GM23338 (cell line): ENCODE measurements around the gene ITGA1. TPM values are rescaled to one million over a fixed set of nuclear protein-coding genes. Genes with fewer than 3 reads are reported as not detected.

Experiments used
- ATAC-seq: fragments of 200-7000 bp; cut with Tn5 transposase; 3 replicates; pipeline ENCODE4 v1.9.1; 2020
- DNase-seq: peaks from one replicate; pipeline ENCODE4 v3.0.0-alpha.2; 2015; ENCODE audit warnings: low spot score
- H2AFZ ChIP-seq: fragments of 200-600 bp; sonication (generic); 2 replicates; pipeline ENCODE4 v1.8.0; 2016; ENCODE audit warnings: antibody characterized with exemption, mild to moderate bottlenecking, moderate library complexity
- H3F3A ChIP-seq: fragments of 200-600 bp; sonication (generic); replicated peaks from 2 replicates; pipeline ENCODE4 v1.8.0; 2017; ENCODE audit warnings: antibody characterized with exemption, mixed run types, low read depth
- H3K27ac ChIP-seq: fragments of 200-600 bp; sonication (generic); 2 replicates; pipeline ENCODE4 v1.6.1; 2016; ENCODE audit warnings: low read depth
- H3K27me3 ChIP-seq: fragments of 200-600 bp; sonication (generic); 2 replicates; pipeline ENCODE4 v1.8.0; 2016; ENCODE audit warnings: mild to moderate bottlenecking, mixed run types, moderate library complexity; ENCODE audit not compliant: insufficient read depth
- H3K36me3 ChIP-seq: fragments of 200-600 bp; sonication (generic); 2 replicates; pipeline ENCODE4 v1.8.0; 2016; ENCODE audit warnings: mild to moderate bottlenecking; ENCODE audit not compliant: insufficient read depth
- H3K4me1 ChIP-seq: fragments of 200-600 bp; sonication (generic); 2 replicates; pipeline ENCODE4 v1.8.0; 2016; ENCODE audit warnings: mild to moderate bottlenecking, moderate library complexity; ENCODE audit not compliant: insufficient read depth
- H3K4me2 ChIP-seq: fragments of 200-600 bp; sonication (generic); 2 replicates; pipeline ENCODE4 v1.7.1; 2017; ENCODE audit warnings: mixed run types
- H3K4me3 ChIP-seq: fragments of 200-600 bp; sonication (generic); 2 replicates; pipeline ENCODE4 v1.6.1; 2016; ENCODE audit warnings: mixed run types
- H3K79me2 ChIP-seq: fragments of 200-600 bp; sonication (generic); replicated peaks from 2 replicates; pipeline ENCODE4 v1.8.0; 2017; ENCODE audit warnings: mild to moderate bottlenecking; ENCODE audit not compliant: insufficient read depth
- H3K9me2 ChIP-seq: fragments of 200-600 bp; sonication (generic); 2 replicates; pipeline ENCODE4 v1.8.0; 2017; ENCODE audit not compliant: insufficient read depth
- H4K20me1 ChIP-seq: fragments of 200-600 bp; sonication (generic); replicated peaks from 2 replicates; pipeline ENCODE4 v1.8.0; 2017; ENCODE audit warnings: mild to moderate bottlenecking; ENCODE audit not compliant: insufficient read depth
- H3K27ac Mint-ChIP-seq: 2 replicates; pipeline ENCODE4 v1.8.0; 2020; ENCODE audit warnings: inconsistent platforms, mild to moderate bottlenecking, moderate library complexity, mixed read lengths
- H3K27me3 Mint-ChIP-seq: 3 replicates; pipeline ENCODE4 v1.8.0; 2022; ENCODE audit warnings: low read depth, mild to moderate bottlenecking, moderate library complexity, mixed read lengths, inconsistent platforms; ENCODE audit not compliant: insufficient read depth, poor library complexity
- H3K36me3 Mint-ChIP-seq: 3 replicates; pipeline ENCODE4 v1.8.0; 2021; ENCODE audit warnings: low read depth, mild to moderate bottlenecking, inconsistent platforms, moderate library complexity, mixed read lengths
- H3K4me1 Mint-ChIP-seq: 3 replicates; pipeline ENCODE4 v1.8.0; 2020; ENCODE audit warnings: mild to moderate bottlenecking, inconsistent platforms, mixed read lengths
- H3K4me3 Mint-ChIP-seq: 3 replicates; pipeline ENCODE4 v1.8.0; 2021; ENCODE audit warnings: moderate library complexity, mild to moderate bottlenecking, inconsistent platforms, mixed read lengths
- H3K9me3 Mint-ChIP-seq: 3 replicates; pipeline ENCODE4 v1.8.0; 2020; ENCODE audit warnings: moderate library complexity, mild to moderate bottlenecking, inconsistent platforms, mixed read lengths
- CREB1 ChIP-seq: fragments of 250-450 bp; sonication (Bioruptor Pico); IDR thresholded peaks from 2 replicates; pipeline ENCODE4 v1.5.0; 2020; ENCODE audit warnings: low read depth, mild to moderate bottlenecking, moderate library complexity
- EZH2 ChIP-seq: fragments of 200-600 bp; sonication (generic); IDR thresholded peaks from one replicate; pipeline ENCODE4 v1.8.0; 2017; ENCODE audit warnings: antibody characterized with exemption, mild to moderate bottlenecking, low read depth; ENCODE audit not compliant: unreplicated experiment
- EZH2phosphoT487 ChIP-seq: fragments of 200-600 bp; sonication (generic); IDR thresholded peaks from one replicate; pipeline ENCODE4 v1.8.1; 2018; ENCODE audit warnings: antibody characterized with exemption; ENCODE audit not compliant: unreplicated experiment
- JUNB ChIP-seq: IDR thresholded peaks from one replicate; pipeline ENCODE4 v1.6.1; 2016; ENCODE audit warnings: antibody characterized with exemption; ENCODE audit not compliant: unreplicated experiment
- NANOG ChIP-seq: IDR thresholded peaks from 2 replicates; pipeline ENCODE4 v1.6.1; 2016; ENCODE audit warnings: antibody characterized with exemption, borderline replicate concordance
- POLR2AphosphoS5 ChIP-seq: IDR thresholded peaks from 2 replicates; pipeline ENCODE4 v1.6.1; 2016; ENCODE audit warnings: antibody characterized with exemption, low read depth
- STAT1 ChIP-seq: IDR thresholded peaks from one replicate; pipeline ENCODE4 v1.6.1; 2016; ENCODE audit warnings: antibody characterized with exemption; ENCODE audit not compliant: unreplicated experiment
- ZNF114 ChIP-seq: fragments of 250-450 bp; sonication (Bioruptor Pico); IDR thresholded peaks from 2 replicates; pipeline ENCODE4 v1.5.0; 2020; ENCODE audit warnings: mild to moderate bottlenecking, moderate library complexity
- ZNF331 ChIP-seq: fragments of 250-450 bp; sonication (Bioruptor Pico); IDR thresholded peaks from 2 replicates; pipeline ENCODE4 v1.5.0; 2020; ENCODE audit warnings: low read depth, mild to moderate bottlenecking, moderate library complexity
- polyA plus RNA-seq: library from polyadenylated mRNA; unstranded; fragments of >200 nt; fragmentation: Nextera tagmentation; extraction: Ambion mirVana; gene quantifications from 2 replicates; pipeline ENCODE4 v1.2.1, GENCODE V29; 2016
- total RNA-seq: library from RNA; depleted of rRNA; stranded (reverse); fragments of >200 nt; shearing (Covaris generic); gene quantifications from 2 replicates; pipeline ENCODE4 v1.2.3, GENCODE V29; 2014
- TF ChIP-seq, protein P1 (sequence below), 2 experiments: fragments of 200-600 bp in 1 of 2; sonication (generic) in 1 of 2; conservative IDR thresholded peaks; 2 replicates each; pipeline versions ENCODE4 v1.5.1 to v1.6.1; 2016 to 2017; ENCODE audit warnings: antibody characterized with exemption in 2 of 2, low read depth in 2 of 2, mild to moderate bottlenecking in 2 of 2, moderate library complexity in 1 of 2
- TF ChIP-seq, protein P2 (sequence below): IDR thresholded peaks from 2 replicates; pipeline ENCODE4 v1.6.1; 2016; ENCODE audit warnings: antibody characterized with exemption
- TF ChIP-seq, protein P3 (sequence below): IDR thresholded peaks from one replicate; pipeline ENCODE4 v1.6.1; 2018; ENCODE audit warnings: antibody characterized with exemption; ENCODE audit not compliant: unreplicated experiment
- TF ChIP-seq, protein P4 (sequence below): fragments of 250-450 bp; sonication (Bioruptor Pico); IDR thresholded peaks from 2 replicates; pipeline ENCODE4 v1.5.0; 2020; ENCODE audit warnings: mild to moderate bottlenecking, moderate library complexity

The ITGA1 gene
- total and polyA plus RNA-seq, 2 experiments from 2014 or later: 1.8 to 4.9 TPM

DNA sequence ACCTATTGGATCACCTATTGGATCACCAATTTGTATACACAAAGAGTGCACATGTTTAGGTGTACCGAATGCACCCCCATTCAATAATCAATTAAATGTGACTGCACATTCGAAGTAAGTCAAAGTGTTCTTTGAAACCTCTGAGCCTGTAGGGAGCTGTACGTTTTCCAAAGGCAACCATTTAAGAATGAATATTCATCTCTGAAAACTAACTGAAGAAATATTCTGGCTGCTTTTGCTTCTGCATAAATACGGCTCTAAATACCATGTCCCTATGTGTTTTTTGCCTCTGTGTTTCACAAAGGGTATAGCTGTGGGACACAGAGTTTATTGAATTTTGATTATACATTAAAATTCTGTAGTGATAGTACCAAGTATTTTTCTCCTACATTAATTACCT, 95.4 kb downstream of the ITGA1 start:
- H3K27ac ChIP-seq: no peak overlapping the region
- no peak for ATAC-seq
- Mint-ChIP-seq H3K9me3 (no peaks in the 10 kb centered on the region), H3K4me1 (peaks cover 3% of the 10 kb centered on the region; the same call in 1 of the 3 replicates), H3K27ac (no peak overlapping the region), H3K27me3 (peaks cover 3% of the 10 kb centered on the region), H3K36me3 (no peaks in the 10 kb centered on the region), H3K4me3 (no peak overlapping the region)
- no peaks in the 10 kb centered on the region for H3K79me2 ChIP-seq
- no peak overlapping the region for H3K4me2 ChIP-seq
- H2AFZ ChIP-seq: no peak overlapping the region
- H3K4me1 ChIP-seq: no peaks in the 10 kb centered on the region
- H3K27me3 ChIP-seq: no peaks in the 10 kb centered on the region
- TF ChIP-seq JUNB: no peak
- no peak for TF ChIP-seq ZNF331 (CRISPR knock-in tag)
- TF ChIP-seq NANOG: no peak
- TF ChIP-seq ZNF114 (CRISPR knock-in tag): no peak
- TF ChIP-seq STAT1: no peak
- TF ChIP-seq, protein P1, sequence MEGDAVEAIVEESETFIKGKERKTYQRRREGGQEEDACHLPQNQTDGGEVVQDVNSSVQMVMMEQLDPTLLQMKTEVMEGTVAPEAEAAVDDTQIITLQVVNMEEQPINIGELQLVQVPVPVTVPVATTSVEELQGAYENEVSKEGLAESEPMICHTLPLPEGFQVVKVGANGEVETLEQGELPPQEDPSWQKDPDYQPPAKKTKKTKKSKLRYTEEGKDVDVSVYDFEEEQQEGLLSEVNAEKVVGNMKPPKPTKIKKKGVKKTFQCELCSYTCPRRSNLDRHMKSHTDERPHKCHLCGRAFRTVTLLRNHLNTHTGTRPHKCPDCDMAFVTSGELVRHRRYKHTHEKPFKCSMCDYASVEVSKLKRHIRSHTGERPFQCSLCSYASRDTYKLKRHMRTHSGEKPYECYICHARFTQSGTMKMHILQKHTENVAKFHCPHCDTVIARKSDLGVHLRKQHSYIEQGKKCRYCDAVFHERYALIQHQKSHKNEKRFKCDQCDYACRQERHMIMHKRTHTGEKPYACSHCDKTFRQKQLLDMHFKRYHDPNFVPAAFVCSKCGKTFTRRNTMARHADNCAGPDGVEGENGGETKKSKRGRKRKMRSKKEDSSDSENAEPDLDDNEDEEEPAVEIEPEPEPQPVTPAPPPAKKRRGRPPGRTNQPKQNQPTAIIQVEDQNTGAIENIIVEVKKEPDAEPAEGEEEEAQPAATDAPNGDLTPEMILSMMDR (conservative IDR thresholded peaks at IDR 0.05; ENCODE audit: low read depth in 2 of 2): no peak
- no peak for TF ChIP-seq EZH2
- TF ChIP-seq EZH2phosphoT487: no peak
- TF ChIP-seq, protein P2, sequence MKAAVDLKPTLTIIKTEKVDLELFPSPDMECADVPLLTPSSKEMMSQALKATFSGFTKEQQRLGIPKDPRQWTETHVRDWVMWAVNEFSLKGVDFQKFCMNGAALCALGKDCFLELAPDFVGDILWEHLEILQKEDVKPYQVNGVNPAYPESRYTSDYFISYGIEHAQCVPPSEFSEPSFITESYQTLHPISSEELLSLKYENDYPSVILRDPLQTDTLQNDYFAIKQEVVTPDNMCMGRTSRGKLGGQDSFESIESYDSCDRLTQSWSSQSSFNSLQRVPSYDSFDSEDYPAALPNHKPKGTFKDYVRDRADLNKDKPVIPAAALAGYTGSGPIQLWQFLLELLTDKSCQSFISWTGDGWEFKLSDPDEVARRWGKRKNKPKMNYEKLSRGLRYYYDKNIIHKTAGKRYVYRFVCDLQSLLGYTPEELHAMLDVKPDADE: no peak
- no peak for TF ChIP-seq CREB1 (CRISPR knock-in tag)
- TF ChIP-seq, protein P3, sequence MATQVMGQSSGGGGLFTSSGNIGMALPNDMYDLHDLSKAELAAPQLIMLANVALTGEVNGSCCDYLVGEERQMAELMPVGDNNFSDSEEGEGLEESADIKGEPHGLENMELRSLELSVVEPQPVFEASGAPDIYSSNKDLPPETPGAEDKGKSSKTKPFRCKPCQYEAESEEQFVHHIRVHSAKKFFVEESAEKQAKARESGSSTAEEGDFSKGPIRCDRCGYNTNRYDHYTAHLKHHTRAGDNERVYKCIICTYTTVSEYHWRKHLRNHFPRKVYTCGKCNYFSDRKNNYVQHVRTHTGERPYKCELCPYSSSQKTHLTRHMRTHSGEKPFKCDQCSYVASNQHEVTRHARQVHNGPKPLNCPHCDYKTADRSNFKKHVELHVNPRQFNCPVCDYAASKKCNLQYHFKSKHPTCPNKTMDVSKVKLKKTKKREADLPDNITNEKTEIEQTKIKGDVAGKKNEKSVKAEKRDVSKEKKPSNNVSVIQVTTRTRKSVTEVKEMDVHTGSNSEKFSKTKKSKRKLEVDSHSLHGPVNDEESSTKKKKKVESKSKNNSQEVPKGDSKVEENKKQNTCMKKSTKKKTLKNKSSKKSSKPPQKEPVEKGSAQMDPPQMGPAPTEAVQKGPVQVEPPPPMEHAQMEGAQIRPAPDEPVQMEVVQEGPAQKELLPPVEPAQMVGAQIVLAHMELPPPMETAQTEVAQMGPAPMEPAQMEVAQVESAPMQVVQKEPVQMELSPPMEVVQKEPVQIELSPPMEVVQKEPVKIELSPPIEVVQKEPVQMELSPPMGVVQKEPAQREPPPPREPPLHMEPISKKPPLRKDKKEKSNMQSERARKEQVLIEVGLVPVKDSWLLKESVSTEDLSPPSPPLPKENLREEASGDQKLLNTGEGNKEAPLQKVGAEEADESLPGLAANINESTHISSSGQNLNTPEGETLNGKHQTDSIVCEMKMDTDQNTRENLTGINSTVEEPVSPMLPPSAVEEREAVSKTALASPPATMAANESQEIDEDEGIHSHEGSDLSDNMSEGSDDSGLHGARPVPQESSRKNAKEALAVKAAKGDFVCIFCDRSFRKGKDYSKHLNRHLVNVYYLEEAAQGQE: no peak
- no peak for TF ChIP-seq POLR2AphosphoS5
- TF ChIP-seq, protein P4, sequence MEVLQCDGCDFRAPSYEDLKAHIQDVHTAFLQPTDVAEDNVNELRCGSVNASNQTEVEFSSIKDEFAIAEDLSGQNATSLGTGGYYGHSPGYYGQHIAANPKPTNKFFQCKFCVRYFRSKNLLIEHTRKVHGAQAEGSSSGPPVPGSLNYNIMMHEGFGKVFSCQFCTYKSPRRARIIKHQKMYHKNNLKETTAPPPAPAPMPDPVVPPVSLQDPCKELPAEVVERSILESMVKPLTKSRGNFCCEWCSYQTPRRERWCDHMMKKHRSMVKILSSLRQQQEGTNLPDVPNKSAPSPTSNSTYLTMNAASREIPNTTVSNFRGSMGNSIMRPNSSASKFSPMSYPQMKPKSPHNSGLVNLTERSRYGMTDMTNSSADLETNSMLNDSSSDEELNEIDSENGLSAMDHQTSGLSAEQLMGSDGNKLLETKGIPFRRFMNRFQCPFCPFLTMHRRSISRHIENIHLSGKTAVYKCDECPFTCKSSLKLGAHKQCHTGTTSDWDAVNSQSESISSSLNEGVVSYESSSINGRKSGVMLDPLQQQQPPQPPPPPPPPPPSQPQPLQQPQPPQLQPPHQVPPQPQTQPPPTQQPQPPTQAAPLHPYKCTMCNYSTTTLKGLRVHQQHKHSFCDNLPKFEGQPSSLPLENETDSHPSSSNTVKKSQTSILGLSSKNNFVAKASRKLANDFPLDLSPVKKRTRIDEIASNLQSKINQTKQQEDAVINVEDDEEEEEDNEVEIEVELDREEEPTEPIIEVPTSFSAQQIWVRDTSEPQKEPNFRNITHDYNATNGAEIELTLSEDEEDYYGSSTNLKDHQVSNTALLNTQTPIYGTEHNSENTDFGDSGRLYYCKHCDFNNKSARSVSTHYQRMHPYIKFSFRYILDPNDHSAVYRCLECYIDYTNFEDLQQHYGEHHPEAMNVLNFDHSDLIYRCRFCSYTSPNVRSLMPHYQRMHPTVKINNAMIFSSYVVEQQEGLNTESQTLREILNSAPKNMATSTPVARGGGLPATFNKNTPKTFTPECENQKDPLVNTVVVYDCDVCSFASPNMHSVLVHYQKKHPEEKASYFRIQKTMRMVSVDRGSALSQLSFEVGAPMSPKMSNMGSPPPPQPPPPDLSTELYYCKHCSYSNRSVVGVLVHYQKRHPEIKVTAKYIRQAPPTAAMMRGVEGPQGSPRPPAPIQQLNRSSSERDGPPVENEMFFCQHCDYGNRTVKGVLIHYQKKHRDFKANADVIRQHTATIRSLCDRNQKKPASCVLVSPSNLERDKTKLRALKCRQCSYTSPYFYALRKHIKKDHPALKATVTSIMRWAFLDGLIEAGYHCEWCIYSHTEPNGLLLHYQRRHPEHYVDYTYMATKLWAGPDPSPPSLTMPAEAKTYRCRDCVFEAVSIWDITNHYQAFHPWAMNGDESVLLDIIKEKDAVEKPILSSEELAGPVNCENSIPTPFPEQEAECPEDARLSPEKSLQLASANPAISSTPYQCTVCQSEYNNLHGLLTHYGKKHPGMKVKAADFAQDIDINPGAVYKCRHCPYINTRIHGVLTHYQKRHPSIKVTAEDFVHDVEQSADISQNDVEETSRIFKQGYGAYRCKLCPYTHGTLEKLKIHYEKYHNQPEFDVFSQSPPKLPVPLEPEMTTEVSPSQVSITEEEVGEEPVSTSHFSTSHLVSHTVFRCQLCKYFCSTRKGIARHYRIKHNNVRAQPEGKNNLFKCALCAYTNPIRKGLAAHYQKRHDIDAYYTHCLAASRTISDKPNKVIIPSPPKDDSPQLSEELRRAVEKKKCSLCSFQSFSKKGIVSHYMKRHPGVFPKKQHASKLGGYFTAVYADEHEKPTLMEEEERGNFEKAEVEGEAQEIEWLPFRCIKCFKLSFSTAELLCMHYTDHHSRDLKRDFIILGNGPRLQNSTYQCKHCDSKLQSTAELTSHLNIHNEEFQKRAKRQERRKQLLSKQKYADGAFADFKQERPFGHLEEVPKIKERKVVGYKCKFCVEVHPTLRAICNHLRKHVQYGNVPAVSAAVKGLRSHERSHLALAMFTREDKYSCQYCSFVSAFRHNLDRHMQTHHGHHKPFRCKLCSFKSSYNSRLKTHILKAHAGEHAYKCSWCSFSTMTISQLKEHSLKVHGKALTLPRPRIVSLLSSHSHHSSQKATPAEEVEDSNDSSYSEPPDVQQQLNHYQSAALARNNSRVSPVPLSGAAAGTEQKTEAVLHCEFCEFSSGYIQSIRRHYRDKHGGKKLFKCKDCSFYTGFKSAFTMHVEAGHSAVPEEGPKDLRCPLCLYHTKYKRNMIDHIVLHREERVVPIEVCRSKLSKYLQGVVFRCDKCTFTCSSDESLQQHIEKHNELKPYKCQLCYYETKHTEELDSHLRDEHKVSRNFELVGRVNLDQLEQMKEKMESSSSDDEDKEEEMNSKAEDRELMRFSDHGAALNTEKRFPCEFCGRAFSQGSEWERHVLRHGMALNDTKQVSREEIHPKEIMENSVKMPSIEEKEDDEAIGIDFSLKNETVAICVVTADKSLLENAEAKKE: no peak
- H3K9me2 ChIP-seq: no peaks in the 10 kb centered on the region
- H3K36me3 ChIP-seq: no peaks in the 10 kb centered on the region
- no peak for DNase-seq
- H3K4me3 ChIP-seq: no peak overlapping the region
- H3F3A ChIP-seq: no peaks in the 10 kb centered on the region
- H4K20me1 ChIP-seq: no peaks in the 10 kb centered on the region
